HG03280 (cell line): Measurements from ENCODE around the gene PCSK6.

Experiments
- ATAC-seq: cut with Tn5 transposase; IDR thresholded peaks from one replicate; pipeline ENCODE4 v1.9.1; 2021; ENCODE audit warnings: mild to moderate bottlenecking, moderate library complexity; ENCODE audit not compliant: unreplicated experiment

PCSK6 gene

GRCh38 chr15:101499863-101500713 is 10.6 kb upstream of the PCSK6 start:
- no peak for ATAC-seq

DNA sequence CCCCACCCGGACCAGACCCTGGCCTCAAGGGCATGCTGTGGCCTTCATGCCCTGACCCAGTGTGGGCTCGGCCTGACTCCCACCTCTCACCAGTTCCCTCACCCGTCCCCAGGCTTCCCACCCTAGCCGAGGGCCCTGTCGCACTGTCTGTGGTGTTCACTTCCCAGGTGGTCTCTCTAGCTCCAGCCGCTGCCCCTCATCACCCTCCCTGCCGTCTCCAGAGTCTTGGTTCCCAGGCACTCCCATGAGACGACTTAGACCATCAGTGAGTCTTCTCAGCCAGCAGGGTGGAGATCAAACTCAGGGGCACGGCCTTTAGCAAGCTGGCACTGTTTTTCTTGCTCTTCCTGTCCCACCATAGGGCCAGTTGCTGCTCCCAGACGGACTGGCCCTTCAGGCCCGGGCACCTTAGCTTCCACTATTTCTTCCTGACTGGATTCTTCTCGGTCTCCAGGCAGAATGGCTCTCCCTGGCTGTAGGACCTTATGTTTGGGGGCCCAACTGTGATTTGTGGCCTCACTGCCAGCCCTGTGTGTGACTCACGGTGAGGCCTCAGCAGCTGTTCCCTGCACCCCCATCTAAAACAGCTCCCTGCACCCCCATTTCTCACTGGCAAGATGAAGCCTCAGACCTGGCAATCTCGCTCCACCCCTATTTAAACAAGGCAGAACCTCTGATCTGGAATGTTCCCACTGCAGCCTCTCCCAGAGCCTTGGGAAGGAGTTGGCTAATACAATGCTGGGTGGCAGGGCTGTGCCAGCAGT is 9.4 kb upstream of the PCSK6 start:
- ATAC-seq: no peak

DNA sequence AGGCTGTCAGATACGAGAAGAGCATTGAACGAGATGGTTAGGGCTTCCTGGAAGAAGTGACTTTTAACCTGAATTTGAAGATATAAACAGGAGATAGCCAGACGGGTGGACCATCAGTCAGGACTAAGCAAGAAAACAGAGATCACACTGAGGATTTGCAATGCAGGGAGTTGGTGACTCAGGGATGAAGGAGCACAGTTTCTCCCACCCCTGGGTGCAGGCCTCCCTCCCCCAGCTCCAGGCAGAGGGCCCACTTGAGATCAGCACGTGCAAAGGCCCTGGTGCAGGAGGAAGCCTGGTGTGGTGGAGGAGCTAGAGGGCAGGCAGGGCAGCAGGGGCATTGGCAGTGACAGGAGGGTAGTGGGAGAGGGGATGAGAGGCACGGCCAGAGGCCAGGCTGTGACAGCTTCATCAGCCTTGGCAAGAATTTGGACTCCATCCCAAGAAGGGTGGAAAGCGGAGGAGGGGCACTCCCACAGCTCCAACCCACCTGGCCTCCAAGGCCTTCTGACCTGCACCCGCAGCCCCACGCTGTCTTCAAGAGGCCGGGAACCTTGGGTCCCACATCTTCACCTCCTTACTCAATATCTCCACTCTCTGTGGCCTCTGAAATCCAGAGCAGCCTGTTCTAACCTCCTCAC is 8.7 kb upstream of the PCSK6 start:
- ATAC-seq: no peak

DNA sequence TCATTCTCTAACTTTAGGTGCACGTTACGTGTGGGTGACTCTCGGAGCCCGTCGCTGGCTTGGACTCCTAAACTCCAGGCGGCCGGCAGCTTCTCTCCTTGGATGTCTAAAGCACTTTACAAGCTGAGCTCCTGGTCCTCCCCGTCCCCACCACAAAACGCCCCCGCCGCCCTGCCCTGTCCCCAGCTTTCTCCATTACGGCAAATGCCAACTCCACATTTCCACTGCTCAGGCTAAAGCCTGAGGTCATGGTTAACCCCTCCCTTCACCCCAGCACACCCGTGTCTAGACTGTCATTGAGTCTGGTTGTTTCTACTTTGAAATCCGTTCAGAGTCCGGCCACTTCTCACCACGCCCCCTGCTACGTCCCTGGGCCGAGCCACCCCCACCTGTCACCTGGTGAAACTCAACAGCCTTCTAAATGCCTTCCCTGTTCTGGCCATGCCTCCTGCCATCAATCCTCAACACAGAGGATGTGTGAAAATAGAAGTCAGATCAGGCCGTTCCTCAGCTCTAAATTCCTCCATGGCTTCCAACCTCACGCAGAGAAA is 8.1 kb upstream of the PCSK6 start:
- ATAC-seq: no peak

DNA sequence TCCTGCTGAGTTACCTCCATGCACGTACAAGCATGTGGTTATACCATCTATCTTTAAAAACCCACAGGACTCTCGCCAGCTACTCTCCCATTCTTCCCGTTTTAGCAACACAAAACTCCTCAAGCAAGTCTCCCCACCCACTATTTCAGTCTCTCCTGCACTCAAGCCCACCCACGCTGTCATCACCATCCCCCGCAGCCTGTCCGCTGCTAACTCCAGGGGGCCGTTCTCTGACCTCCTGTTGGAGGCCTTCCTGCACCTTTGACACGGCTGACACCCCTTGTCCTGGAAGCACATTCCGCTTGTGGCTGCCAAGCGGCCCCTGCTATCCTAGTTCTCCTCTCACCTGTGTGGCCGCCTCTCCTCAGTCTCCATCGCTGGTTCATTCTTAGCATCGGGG is 7.5 kb upstream of the PCSK6 start:
- no peak for ATAC-seq

DNA sequence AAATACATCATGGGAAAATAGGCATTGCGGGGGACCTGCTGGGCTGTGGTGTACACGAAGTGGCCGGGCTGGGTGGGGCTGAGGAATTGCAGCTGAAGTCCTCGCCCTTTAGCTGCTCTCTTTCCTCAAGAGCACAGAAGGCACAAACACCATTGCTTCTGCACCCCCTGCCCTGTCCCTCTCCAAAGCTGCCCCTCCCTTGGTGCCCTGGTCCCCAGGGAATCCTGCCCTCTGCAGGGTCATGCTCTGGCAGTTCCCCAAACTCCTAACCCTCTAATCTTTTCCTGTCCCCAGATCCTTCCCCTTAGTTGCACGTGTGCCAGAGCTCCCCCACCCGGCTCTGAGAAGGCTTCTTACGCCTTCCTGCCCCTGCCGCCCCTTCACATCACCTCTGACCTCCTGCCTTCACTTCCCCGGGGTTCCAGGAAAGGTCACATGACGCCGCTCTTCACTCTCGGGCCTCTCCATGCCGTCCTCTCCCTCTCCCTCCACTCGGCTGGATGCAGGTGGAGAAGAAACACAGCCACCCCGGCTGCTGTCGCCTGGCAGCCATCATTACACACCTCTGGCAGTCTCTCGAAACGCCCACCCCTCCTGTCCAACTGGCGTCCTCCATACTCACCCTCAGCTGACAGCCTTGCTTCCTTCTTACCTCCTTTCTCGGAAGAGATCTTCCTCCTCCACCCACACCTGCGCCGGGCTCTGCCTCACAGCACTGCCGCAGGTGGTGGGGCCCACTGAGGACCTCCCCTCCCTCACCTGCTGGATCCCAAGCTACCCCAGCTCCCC is 6.9 kb upstream of the PCSK6 start:
- no peak for ATAC-seq

- ATAC-seq: no peak
These were observed 6.1 kb upstream of the PCSK6 start for GRCh38 chr15:101495334-101496197.

GRCh38 chr15:101494251-101494796 is 4.8 kb upstream of the PCSK6 start:
- ATAC-seq: no peak

GRCh38 chr15:101492766-101493692 is 3.5 kb upstream of the PCSK6 start:
- ATAC-seq: no peak

DNA sequence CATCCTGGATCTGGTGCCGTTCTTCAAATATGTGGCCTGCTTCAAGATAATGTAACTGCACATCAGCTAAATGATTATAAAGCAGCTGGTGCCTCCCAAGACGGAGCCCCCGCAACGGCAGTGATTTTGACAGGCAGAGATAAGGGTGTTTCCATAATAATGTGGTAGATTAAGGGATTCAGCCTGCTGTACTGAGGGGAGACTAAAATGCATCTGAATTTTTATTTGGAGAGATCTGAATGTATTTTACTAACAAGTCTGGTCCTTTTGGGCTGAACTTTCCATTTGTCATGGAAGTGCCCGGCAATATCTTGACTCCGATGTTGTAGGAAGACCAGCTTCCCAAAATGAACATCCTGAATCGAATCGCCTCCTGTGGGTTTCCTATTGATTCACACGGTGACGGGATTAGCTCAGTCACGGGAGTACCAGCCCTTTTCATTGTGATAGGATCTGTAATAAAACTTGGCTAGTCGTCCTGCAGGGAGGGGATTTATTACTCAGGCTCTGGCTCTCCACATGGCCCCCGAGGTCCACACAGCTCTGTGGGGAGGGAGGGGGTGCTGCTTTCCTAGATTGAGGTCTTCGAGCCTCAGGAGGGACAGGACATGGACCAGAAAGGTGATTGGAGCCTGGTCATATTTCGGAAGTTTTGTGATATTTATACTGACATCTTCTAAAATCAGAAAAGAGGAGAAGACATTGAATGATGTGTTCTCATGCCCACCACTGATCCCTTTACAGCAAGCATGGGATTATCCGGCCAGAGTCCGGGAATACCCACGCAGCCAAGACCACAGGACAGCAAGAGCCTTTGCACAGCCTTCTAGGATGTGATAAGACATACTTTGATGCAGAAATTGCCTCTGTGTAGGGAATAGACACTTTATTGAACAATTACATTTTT is 2.5 kb upstream of the PCSK6 start:
- ATAC-seq: no peak

GRCh38 chr15:101490922-101491733 is 1.6 kb upstream of the PCSK6 start:
- ATAC-seq: no peak

GRCh38 chr15:101490408-101490891 is 943 bp upstream of the PCSK6 start:
- ATAC-seq: no peak

GRCh38 chr15:101489237-101489598 is 289 bp downstream of the PCSK6 start:
- no peak for ATAC-seq

DNA sequence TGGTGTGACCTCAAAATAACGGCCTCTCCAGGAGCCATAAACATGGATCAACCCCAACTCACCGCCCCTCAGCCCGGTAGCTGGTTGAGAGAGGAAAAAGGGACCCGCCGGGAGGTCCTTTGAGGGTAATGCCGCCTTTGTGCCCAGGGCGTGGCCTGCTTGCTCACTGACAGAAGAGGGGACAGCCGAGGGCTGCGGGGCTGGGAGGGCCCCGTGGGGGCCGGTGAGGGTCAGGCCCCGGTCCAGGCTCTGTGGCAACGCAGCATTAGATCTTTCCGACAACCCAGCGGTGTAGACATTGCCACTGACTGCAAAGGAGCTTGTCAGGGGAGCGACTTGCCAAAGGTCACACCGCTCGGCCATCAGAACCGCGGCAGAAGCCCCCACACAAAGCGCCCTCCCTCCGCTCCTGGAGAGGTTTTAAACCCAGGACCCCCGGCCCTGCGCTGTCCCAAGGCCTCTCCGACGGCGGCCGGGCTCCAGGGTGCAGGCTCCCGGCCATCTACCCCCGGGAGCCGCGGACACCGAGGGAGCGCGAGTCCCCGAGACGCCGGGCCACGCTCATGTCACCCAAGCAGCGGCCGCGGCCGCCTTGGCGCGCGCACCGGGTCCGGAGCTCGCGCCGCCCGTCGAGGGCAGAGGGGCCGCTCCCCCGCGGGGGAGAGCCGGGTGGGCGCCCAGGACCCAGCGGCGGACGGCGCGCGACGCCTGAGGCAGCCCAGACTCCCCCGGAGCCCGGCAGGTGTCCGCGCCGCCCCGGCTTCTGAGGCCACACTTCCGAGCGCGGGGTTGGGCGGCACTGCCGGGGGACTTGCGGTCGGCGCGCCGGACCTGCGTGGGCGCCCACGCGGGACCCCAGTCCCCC is 975 bp downstream of the PCSK6 start:
- ATAC-seq: no peak

- ATAC-seq: no peak
These were observed 2.6 kb downstream of the PCSK6 start for GRCh38 chr15:101486696-101487459.
